HG03066 (cell line): ENCODE results near the gene MTURN.
A peak's percentile ranks its signal among the peaks of the same experiment; 100 is the strongest.

Source experiments
- ATAC-seq: cut with Tn5 transposase; IDR thresholded peaks from one replicate; pipeline ENCODE4 v1.9.1; 2021; ENCODE audit warnings: low read depth; ENCODE audit not compliant: unreplicated experiment

The MTURN gene

GRCh38 chr7:30135301-30136116 is 723 bp downstream of the MTURN start:
- peak; percentile 24 for ATAC-seq

DNA sequence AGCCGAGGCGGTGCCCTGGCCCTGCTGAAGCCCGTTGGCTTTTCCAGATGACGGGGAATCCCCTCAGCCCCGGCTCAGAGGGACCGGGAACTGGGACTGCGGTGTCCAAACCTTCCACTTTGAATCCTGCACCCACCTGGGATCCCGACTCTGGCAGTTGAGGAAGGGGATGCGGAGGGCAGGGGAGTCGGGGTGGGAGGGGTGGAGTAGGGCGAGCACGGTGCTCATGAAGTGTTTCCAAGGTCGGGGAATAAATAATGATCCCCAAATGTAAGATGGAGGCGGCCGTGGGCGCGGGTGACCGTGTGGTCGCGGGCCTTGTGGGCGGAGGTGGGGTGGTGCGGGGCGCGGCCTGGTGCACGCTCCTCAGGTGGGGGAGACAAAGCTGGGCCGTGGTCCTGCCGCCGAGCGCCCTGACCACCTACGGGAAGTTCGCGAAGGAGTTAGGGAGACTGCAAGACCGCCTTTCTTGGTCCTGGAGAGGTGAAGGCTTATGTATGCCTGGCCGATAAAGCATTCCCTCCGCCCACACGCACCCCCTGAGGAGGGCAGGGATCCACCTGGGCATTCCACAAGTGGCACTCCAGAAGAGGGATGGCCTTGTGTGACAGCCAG is 1.4 kb downstream of the MTURN start:
- ATAC-seq, result no peak

DNA sequence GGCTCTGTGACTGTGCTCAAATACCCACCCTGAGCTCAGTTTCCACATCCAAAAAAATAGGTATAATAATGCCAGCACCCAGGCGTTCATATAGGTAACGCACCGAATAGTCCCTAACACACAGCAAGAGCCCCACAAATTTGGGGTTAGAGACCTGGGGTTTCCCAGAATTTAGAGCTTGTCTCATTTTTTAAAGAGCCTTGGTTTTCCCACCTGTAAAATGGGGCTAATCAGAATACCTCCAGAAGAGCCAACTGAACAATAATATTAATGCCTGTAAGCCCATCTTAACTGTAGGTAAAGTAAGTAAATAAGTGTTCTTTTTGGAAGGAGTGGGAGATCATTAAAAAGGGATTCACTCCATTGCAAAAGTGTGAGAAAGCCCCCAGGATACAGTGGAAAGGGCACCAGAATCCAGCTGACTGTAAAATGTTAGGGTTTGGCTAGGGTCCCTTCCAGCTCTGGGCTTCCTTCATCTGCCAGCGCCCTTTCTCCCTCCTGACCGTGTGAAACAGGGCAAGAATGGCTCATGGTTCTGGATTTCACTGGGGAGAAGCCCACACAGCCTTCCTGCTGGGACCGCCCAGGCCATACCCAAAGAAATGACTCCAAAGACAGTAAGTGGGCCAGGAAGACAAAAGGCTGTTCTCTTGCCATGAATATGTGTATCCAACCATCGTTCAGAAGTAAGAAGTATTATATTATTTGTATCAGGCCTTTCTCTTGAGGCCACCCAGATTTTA is 2.1 kb downstream of the MTURN start:
- ATAC-seq, result no peak

GRCh38 chr7:30139836-30140384 is 5.1 kb downstream of the MTURN start:
- ATAC-seq, result no peak

GRCh38 chr7:30140456-30140855 is 5.7 kb downstream of the MTURN start:
- no peak for ATAC-seq

DNA sequence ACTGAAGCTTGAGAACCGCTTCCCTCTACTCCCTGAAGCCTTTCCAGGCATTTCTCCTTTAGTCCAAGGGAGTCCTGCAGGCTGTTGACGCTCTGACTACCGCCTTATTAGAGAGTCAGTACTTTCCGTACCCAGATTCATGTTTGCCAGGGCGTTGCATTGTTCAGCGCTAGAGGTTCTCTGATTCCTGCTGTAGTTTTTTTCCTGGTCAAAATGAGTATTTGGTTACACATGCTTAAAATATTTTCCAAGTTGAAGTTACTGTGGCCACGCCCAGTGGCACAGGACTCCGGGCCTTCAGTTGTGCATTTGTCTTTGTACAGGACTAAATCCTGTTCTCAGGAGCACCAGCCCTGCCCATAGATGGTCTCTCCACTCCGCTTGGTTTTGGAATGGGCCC is 7.9 kb downstream of the MTURN start:
- no peak for ATAC-seq

DNA sequence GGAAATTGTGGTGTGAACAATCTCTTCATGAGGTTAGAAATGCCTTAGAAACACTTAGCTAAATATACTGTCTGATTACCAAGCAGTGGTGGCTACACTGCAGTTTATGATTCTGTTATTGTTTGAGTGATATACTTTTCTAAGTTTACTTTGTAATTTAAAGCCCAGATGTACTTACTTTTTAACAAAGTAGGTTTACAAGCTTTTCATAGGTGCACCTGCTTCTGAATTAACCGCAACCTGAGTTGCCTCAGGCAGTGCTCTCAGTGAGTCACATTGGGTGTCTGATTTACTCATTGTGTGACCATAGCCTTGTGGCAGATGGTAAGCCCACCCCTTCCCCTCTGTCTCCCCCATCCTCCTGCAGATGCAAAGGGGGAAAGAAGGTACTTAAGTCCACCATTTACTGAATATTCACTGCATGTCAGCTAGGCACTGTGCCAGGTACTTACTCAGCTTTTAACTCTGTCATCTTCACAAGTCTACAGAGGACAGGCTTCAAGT is 9.0 kb downstream of the MTURN start:
- ATAC-seq, result no peak

- ATAC-seq, result no peak
These were observed 10.0 kb downstream of the MTURN start for GRCh38 chr7:30144657-30145306.

GRCh38 chr7:30145426-30145970 is 10.7 kb downstream of the MTURN start:
- no peak for ATAC-seq

DNA sequence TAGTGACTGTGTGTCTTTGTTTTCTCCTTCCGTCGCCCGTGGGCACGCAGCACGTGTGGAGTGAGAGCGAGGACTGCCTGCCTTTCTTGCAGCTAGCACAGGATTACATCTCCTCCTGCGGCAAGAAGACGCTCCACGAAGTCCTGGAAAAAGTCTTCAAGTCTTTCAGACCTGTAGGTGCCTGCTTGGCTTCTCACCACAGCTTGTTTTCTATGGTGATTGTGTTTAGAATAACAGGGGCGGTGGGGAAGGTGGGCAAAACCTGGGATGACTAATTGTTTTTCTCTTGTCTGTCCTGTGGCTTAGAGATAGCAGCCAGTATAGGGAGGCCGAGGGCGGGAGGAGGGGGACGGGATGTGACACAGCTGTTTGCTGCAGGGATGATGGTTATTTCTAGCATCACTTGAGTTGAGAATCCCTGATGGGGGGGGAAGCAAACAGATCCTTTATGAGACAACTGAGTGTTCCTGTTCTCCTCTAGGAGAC is 11.4 kb downstream of the MTURN start:
- ATAC-seq, result no peak

DNA sequence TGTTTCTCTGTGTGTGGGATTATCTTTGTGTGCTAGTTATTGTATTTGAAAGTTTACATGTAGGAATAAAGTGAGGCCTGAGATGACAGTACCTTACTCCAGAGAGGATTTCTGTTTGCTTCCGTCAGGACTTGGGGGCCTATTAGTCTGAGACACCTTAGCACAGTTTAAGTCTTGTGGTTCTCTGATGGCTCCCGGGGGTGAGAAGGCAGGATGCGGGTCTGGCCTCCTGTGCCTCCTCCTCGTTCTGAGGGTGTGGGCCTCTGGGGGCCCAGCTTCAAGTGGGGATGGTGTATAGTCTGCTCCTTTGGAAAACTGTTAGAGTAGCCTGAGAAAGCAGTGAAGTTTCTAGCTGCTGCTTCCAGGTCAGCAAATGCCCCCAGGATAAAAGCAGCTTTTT is 12.4 kb downstream of the MTURN start:
- no peak for ATAC-seq

GRCh38 chr7:30147785-30148184 is 13.0 kb downstream of the MTURN start:
- ATAC-seq, result no peak

GRCh38 chr7:30148426-30148825 is 13.6 kb downstream of the MTURN start:
- no peak for ATAC-seq

- no peak for ATAC-seq
These were observed 14.2 kb downstream of the MTURN start for GRCh38 chr7:30148951-30149459.

GRCh38 chr7:30149640-30150272 is 15.0 kb downstream of the MTURN start:
- no peak for ATAC-seq

- ATAC-seq, result no peak
These were observed 15.9 kb downstream of the MTURN start for GRCh38 chr7:30150711-30151110.

DNA sequence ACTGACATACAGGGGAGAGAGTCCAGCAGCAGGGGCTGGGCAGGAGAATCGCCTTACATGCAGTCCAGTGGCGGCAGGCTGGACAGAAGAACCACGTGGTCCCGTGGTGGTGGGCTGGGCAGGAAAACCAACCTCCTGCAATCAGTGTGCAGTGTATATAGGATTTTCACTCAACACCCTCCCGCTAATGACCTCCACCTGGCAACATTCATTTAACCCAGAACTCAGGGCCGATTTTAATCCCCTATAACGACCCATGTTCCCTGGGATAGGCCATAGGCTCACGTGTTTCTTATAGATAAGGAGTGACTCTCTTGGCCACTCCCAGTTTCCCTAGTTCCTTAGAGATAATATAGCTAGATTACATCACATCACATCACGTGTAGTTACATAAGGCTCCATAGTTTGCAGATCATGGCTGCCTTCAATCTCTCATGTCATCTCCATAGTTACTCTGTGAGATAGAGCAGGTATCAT is 19.4 kb downstream of the MTURN start:
- ATAC-seq, result no peak

GRCh38 chr7:30155481-30155880 is 20.7 kb downstream of the MTURN start:
- no peak for ATAC-seq

- ATAC-seq, result no peak
These were observed 22.4 kb downstream of the MTURN start for GRCh38 chr7:30157204-30157603.
